Measurements from ENCODE around the gene NELL2. TPM values are rescaled to one million over a fixed set of nuclear protein-coding genes. Genes with fewer than 3 reads are reported as not detected.
"Not testable (repeated sequence)": the region's sequence is repeated elsewhere in the genome, so short reads cannot be mapped to it uniquely, and the experiment has no call there.

The NELL2 gene
- total RNA-seq, 4 donors from 2014 or later, result 2.6 to 32.3 (median 11.9) TPM

- intact Hi-C loops (cut with DNase I; ENCODE audit: low total_unique reads), result no loop called here
- WGBS, 2 donors, result 83 to 100% methylated on average over 1 of the region's 1 CpG
- TF ChIP-seq POLR2A (IDR thresholded peaks at IDR 0.05) (no peak), CTCF (IDR thresholded peaks at IDR 0.05) (no peak)
Measured at GRCh38 chr12:44759289-44759688, 116.8 kb downstream of the NELL2 start.

GRCh38 chr12:44750468-44750867 lies 125.6 kb downstream of the NELL2 start:
- H3K4me3 ChIP-seq (ENCODE audit: low read depth, poor library complexity, severe bottlenecking), result no peak overlapping the region
- intact Hi-C loops (cut with DNase I; ENCODE audit: low total_unique reads), result no loop called here
- 82 to 85% methylated on average over 3 of the region's 3 CpGs for WGBS, 2 donors
- no peak for TF ChIP-seq POLR2A (IDR thresholded peaks at IDR 0.05)
- TF ChIP-seq CTCF (IDR thresholded peaks at IDR 0.05), result no peak
- DNase-seq (ENCODE audit: low spot score in 2 of 2), result no peak

More at GRCh38 chr12:44759289-44759688, 116.8 kb downstream of the NELL2 start:
- no peak overlapping the region for H3K4me3 ChIP-seq (ENCODE audit: low read depth, poor library complexity, severe bottlenecking)
- DNase-seq (ENCODE audit: low spot score in 2 of 2), result no peak

- WGBS, 2 donors, result 49 to 67% methylated on average over 6 of the region's 6 CpGs
- H3K4me3 ChIP-seq (ENCODE audit: low read depth, poor library complexity, severe bottlenecking), result no peak overlapping the region
- TF ChIP-seq CTCF (IDR thresholded peaks at IDR 0.05) (no peak), POLR2A (IDR thresholded peaks at IDR 0.05) (no peak)
- no peak for DNase-seq (ENCODE audit: low spot score in 2 of 2)
- intact Hi-C loops (cut with DNase I; ENCODE audit: low total_unique reads), result no loop called here
Measured at GRCh38 chr12:44749566-44749965, 126.5 kb downstream of the NELL2 start.

- no peak for TF ChIP-seq POLR2A (IDR thresholded peaks at IDR 0.05)
- no peak for TF ChIP-seq CTCF (IDR thresholded peaks at IDR 0.05)
- intact Hi-C loops (cut with DNase I; ENCODE audit: low total_unique reads), result no loop called here
- no peak for DNase-seq (ENCODE audit: low spot score in 2 of 2)
- no peak overlapping the region for H3K4me3 ChIP-seq (ENCODE audit: low read depth, poor library complexity, severe bottlenecking)
- 44 to 55% methylated on average over 3 of the region's 3 CpGs for WGBS, 2 donors
Measured at GRCh38 chr12:44748950-44749468, 127.1 kb downstream of the NELL2 start.

GRCh38 chr12:44741292-44741980 lies 134.7 kb downstream of the NELL2 start:
- DNase-seq (ENCODE audit: low spot score in 2 of 2); H3K4me3 ChIP-seq (ENCODE audit: low read depth, poor library complexity, severe bottlenecking); intact Hi-C loops (cut with DNase I; ENCODE audit: low total_unique reads): not testable (repeated sequence)
- 93 to 95% methylated on average over 16 to 17 of the region's 17 CpGs for WGBS, 2 donors

GRCh38 chr12:44738051-44738450 lies 138.1 kb downstream of the NELL2 start:
- DNase-seq (ENCODE audit: low spot score in 2 of 2), result no peak
- no peak for TF ChIP-seq CTCF (IDR thresholded peaks at IDR 0.05)
- no peak for TF ChIP-seq POLR2A (IDR thresholded peaks at IDR 0.05)
- intact Hi-C loops (cut with DNase I; ENCODE audit: low total_unique reads), result no loop called here
- 64 to 69% methylated on average over 1 of the region's 1 CpG for WGBS, 2 donors
- H3K4me3 ChIP-seq (ENCODE audit: low read depth, poor library complexity, severe bottlenecking), result no peak overlapping the region

All from lower leg skin (tissue), 4 donors.